ENCODE data around the gene LAMA2. TPM values are rescaled to one million over a fixed set of nuclear protein-coding genes. Genes with fewer than 3 reads are reported as not detected.

LAMA2 gene
- polyA plus RNA-seq, 1 donor, result 5.4 TPM

DNA sequence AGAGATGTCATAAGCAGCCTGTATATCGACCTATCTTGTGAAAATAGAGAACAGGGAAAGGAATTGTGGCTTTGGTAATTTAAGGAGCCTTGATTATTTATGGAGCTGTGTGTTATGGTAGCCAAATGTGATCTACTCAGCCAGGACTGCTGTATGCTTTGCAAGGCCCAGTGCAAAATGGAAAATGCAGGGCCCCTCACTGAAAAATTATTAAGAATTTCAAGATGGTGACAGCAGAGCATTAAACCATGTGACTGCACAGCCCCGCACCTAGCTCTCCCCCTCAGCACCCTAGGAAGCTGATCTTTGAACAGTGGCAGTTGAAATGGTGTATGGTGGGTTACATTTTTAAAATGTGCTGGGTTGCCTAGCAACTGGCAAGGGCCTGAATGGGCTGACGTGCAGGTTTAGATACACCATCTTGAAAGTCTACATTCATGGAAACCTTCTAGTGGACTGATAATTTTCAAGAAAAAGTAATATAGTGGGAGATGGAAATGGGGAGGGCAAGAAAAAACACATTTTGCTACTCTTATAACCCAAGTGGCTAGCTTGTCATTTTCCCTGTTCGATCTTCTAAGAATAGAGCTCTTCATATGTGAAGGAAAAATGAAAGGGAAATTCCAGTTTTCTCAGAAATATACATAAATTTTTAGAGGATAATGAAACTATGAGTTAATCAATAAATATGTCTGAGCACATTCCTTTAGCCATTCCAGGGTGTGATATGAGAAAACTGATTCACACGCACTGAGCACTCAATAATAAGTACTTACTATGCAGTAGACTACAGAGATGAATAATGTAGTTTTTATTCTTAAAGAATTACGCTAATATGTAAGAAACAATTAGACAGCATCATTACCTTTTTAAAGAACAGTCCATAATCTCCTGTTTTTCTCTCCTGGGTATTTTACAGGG is 619.1 kb downstream of the LAMA2 start:
- no peak for DNase-seq
- no peak overlapping the region for H3K4me3 ChIP-seq (ENCODE audit: low read length)
- 87% methylated on average over 3 of the region's 6 CpGs for WGBS (ENCODE audit: insufficient coverage, low lambda C conversion rate)

DNA sequence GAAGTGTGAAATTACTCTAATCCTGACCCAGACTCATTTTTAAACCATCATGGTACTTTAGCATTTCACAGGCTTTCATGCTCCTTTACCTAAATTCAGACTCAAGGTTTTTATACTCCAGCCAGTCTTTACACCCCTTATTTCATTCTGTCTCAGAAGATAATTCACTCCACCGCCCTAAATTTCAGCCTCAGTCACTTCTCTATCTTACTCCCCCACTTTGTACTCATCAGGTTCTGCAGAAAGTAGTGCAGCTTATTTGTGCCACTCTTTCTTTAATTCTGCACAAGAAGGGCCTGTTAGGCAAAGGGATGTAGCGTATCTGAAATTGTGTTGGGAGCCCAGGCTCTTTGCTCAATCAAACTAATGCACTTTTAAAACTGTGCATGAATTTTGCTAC is 621.5 kb downstream of the LAMA2 start:
- Histone ChIP-seq H3K4me1 (ENCODE audit: control insufficient read depth, insufficient read depth, low read length) (no peaks in the 10 kb centered on the region), H3K36me3 (ENCODE audit: control insufficient read depth, insufficient read depth, low read length) (no peaks in the 10 kb centered on the region), H3K4me3 (ENCODE audit: low read length) (no peak overlapping the region), H3K27ac (ENCODE audit: low read length) (no peak overlapping the region), H3K9me3 (ENCODE audit: control insufficient read depth, low read depth, low read length) (no peaks in the 10 kb centered on the region), H3K27me3 (ENCODE audit: control insufficient read depth, insufficient read depth, low read length) (no peaks in the 10 kb centered on the region)
- no peak for DNase-seq
- WGBS (ENCODE audit: insufficient coverage, low lambda C conversion rate), result 100% methylated on average over 1 of the region's 2 CpGs

More for the DNA sequence above, 619.1 kb downstream of the LAMA2 start:
- no peaks in the 10 kb centered on the region for H3K9me3 ChIP-seq (ENCODE audit: control insufficient read depth, low read depth, low read length)
- peaks cover 11% of the 10 kb centered on the region for H3K4me1 ChIP-seq (ENCODE audit: control insufficient read depth, insufficient read depth, low read length)
- H3K27ac ChIP-seq (ENCODE audit: low read length), result no peak overlapping the region
- no peaks in the 10 kb centered on the region for H3K36me3 ChIP-seq (ENCODE audit: control insufficient read depth, insufficient read depth, low read length)
- H3K27me3 ChIP-seq (ENCODE audit: control insufficient read depth, insufficient read depth, low read length), result no peaks in the 10 kb centered on the region

DNA sequence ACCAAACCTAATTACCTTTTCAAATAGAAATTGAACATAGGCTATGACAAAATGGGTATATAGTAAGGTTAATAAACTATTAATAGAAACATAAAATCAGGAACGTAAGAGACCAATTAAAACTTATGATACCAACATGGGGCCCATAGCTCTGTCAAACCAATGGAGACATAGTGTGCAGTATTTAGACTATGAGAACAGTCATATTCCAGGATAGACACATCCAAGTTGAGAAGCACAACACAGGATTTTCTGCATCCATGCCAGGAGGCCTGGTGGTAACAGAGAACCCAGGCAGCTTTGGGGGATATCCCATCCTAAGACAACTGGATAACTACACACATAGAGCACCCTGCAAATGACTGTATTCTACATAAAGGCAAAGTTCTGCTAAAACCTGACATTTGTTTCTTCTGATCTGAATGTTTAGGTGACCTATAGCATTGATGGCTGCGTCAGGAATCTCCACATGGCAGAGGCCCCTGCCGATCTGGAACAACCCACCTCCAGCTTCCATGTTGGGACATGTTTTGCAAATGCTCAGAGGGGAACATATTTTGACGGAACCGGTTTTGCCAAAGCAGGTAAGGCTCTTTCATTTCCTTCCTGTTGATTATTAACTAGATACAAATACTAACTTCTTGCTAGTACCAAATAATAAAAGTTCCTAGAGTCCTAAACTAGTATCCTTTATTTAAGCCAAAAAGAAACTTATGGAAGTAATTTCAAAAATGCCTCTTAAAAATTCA is 624.3 kb downstream of the LAMA2 start:
- no peak for DNase-seq
- H3K36me3 ChIP-seq (ENCODE audit: control insufficient read depth, insufficient read depth, low read length), result no peaks in the 10 kb centered on the region
- H3K9me3 ChIP-seq (ENCODE audit: control insufficient read depth, low read depth, low read length), result no peaks in the 10 kb centered on the region
- 100% methylated on average over 1 of the region's 5 CpGs for WGBS (ENCODE audit: insufficient coverage, low lambda C conversion rate)
- H3K4me1 ChIP-seq (ENCODE audit: control insufficient read depth, insufficient read depth, low read length), result no peaks in the 10 kb centered on the region
- no peak overlapping the region for H3K27ac ChIP-seq (ENCODE audit: low read length)
- H3K4me3 ChIP-seq (ENCODE audit: low read length), result no peak overlapping the region
- no peaks in the 10 kb centered on the region for H3K27me3 ChIP-seq (ENCODE audit: control insufficient read depth, insufficient read depth, low read length)

- no CpG with 5 or more reads among the region's 1 CpG for WGBS (ENCODE audit: insufficient coverage, low lambda C conversion rate)
- no peak for DNase-seq
Measured at GRCh38 chr6:129507846-129508245, 624.9 kb downstream of the LAMA2 start.

GRCh38 chr6:129508477-129509145 is 625.7 kb downstream of the LAMA2 start:
- Histone ChIP-seq H3K36me3 (ENCODE audit: control insufficient read depth, insufficient read depth, low read length) (no peaks in the 10 kb centered on the region), H3K4me1 (ENCODE audit: control insufficient read depth, insufficient read depth, low read length) (no peaks in the 10 kb centered on the region), H3K27ac (ENCODE audit: low read length) (no peak overlapping the region), H3K4me3 (ENCODE audit: low read length) (no peak overlapping the region), H3K9me3 (ENCODE audit: control insufficient read depth, low read depth, low read length) (no peaks in the 10 kb centered on the region), H3K27me3 (ENCODE audit: control insufficient read depth, insufficient read depth, low read length) (no peaks in the 10 kb centered on the region)
- no CpG with 5 or more reads among the region's 4 CpGs for WGBS (ENCODE audit: insufficient coverage, low lambda C conversion rate)
- no peak for DNase-seq

More at GRCh38 chr6:129507846-129508245, 624.9 kb downstream of the LAMA2 start:
- Histone ChIP-seq H3K9me3 (ENCODE audit: control insufficient read depth, low read depth, low read length) (no peaks in the 10 kb centered on the region), H3K4me3 (ENCODE audit: low read length) (no peak overlapping the region), H3K27ac (ENCODE audit: low read length) (no peak overlapping the region), H3K27me3 (ENCODE audit: control insufficient read depth, insufficient read depth, low read length) (no peaks in the 10 kb centered on the region), H3K4me1 (ENCODE audit: control insufficient read depth, insufficient read depth, low read length) (no peaks in the 10 kb centered on the region), H3K36me3 (ENCODE audit: control insufficient read depth, insufficient read depth, low read length) (no peaks in the 10 kb centered on the region)

GRCh38 chr6:129510950-129511349 is 628.0 kb downstream of the LAMA2 start:
- WGBS (ENCODE audit: insufficient coverage, low lambda C conversion rate), result 100% methylated on average over 1 of the region's 2 CpGs
- H3K27me3 ChIP-seq (ENCODE audit: control insufficient read depth, insufficient read depth, low read length), result no peaks in the 10 kb centered on the region
- H3K4me3 ChIP-seq (ENCODE audit: low read length), result no peak overlapping the region
- H3K36me3 ChIP-seq (ENCODE audit: control insufficient read depth, insufficient read depth, low read length), result no peaks in the 10 kb centered on the region
- H3K4me1 ChIP-seq (ENCODE audit: control insufficient read depth, insufficient read depth, low read length), result no peaks in the 10 kb centered on the region
- H3K9me3 ChIP-seq (ENCODE audit: control insufficient read depth, low read depth, low read length), result no peaks in the 10 kb centered on the region
- no peak for DNase-seq
- H3K27ac ChIP-seq (ENCODE audit: low read length), result no peak overlapping the region

DNA sequence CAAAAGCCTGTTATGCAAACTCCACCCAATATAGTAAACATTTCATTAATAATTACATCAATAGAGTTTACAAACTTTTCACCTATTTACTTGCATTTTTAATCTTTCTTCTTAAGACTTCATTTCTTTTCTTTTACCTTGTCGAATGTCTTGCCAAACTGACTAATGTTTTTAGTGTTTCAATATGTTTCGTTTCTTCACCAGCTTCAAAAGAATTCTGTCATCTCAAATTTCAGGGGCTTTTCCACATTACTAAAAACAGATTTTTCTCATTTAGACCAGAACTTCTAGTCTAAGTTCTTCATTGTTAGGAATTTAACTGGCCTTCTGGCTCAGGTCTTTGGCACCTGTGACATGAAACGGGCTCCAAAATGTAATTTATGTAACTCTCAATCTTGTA is 630.5 kb downstream of the LAMA2 start:
- Histone ChIP-seq H3K9me3 (ENCODE audit: control insufficient read depth, low read depth, low read length) (no peaks in the 10 kb centered on the region), H3K27ac (ENCODE audit: low read length) (no peak overlapping the region), H3K36me3 (ENCODE audit: control insufficient read depth, insufficient read depth, low read length) (no peaks in the 10 kb centered on the region), H3K4me3 (ENCODE audit: low read length) (no peak overlapping the region), H3K4me1 (ENCODE audit: control insufficient read depth, insufficient read depth, low read length) (no peaks in the 10 kb centered on the region), H3K27me3 (ENCODE audit: control insufficient read depth, insufficient read depth, low read length) (no peaks in the 10 kb centered on the region)
- WGBS (ENCODE audit: insufficient coverage, low lambda C conversion rate), result 91% methylated on average over 3 of the region's 3 CpGs
- no peak for DNase-seq

DNA sequence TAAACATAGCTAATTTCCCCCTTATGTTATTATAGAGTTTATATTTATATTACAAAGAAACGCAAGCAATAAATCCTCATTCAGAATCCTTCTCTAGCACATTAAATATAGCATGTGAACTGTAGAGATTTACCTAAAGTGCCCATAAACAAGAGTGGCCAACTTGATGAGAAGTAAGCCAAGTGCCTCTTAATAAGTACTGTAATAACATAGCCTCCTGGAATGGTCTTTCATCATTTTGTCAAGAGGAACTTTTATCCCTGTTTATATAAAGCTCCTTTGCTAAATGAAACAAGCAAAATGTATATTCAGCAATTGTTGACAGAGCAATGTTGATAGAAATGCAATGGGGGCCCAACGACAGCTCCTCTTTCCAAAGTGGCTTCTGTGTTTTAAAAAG is 632.1 kb downstream of the LAMA2 start:
- no peak for DNase-seq
- no CpG with 5 or more reads among the region's 2 CpGs for WGBS (ENCODE audit: insufficient coverage, low lambda C conversion rate)

GRCh38 chr6:129516005-129516404 is 633.1 kb downstream of the LAMA2 start:
- no peaks in the 10 kb centered on the region for H3K27me3 ChIP-seq (ENCODE audit: control insufficient read depth, insufficient read depth, low read length)
- H3K4me1 ChIP-seq (ENCODE audit: control insufficient read depth, insufficient read depth, low read length), result no peaks in the 10 kb centered on the region
- no peak overlapping the region for H3K4me3 ChIP-seq (ENCODE audit: low read length)
- H3K9me3 ChIP-seq (ENCODE audit: control insufficient read depth, low read depth, low read length), result no peaks in the 10 kb centered on the region
- H3K36me3 ChIP-seq (ENCODE audit: control insufficient read depth, insufficient read depth, low read length), result no peaks in the 10 kb centered on the region
- no peak for DNase-seq
- no peak overlapping the region for H3K27ac ChIP-seq (ENCODE audit: low read length)
- no CpG with 5 or more reads among the region's 3 CpGs for WGBS (ENCODE audit: insufficient coverage, low lambda C conversion rate)

More for the DNA sequence above, 632.1 kb downstream of the LAMA2 start:
- H3K27ac ChIP-seq (ENCODE audit: low read length), result no peak overlapping the region
- H3K4me1 ChIP-seq (ENCODE audit: control insufficient read depth, insufficient read depth, low read length), result no peaks in the 10 kb centered on the region
- no peaks in the 10 kb centered on the region for H3K27me3 ChIP-seq (ENCODE audit: control insufficient read depth, insufficient read depth, low read length)
- no peaks in the 10 kb centered on the region for H3K36me3 ChIP-seq (ENCODE audit: control insufficient read depth, insufficient read depth, low read length)
- H3K9me3 ChIP-seq (ENCODE audit: control insufficient read depth, low read depth, low read length), result no peaks in the 10 kb centered on the region
- H3K4me3 ChIP-seq (ENCODE audit: low read length), result no peak overlapping the region

GRCh38 chr6:129516787-129517186 is 633.8 kb downstream of the LAMA2 start:
- no peaks in the 10 kb centered on the region for H3K36me3 ChIP-seq (ENCODE audit: control insufficient read depth, insufficient read depth, low read length)
- DNase-seq, result no peak
- H3K9me3 ChIP-seq (ENCODE audit: control insufficient read depth, low read depth, low read length), result no peaks in the 10 kb centered on the region
- no CpG with 5 or more reads among the region's 1 CpG for WGBS (ENCODE audit: insufficient coverage, low lambda C conversion rate)
- H3K4me1 ChIP-seq (ENCODE audit: control insufficient read depth, insufficient read depth, low read length), result no peaks in the 10 kb centered on the region
- H3K27ac ChIP-seq (ENCODE audit: low read length), result no peak overlapping the region
- no peak overlapping the region for H3K4me3 ChIP-seq (ENCODE audit: low read length)
- no peaks in the 10 kb centered on the region for H3K27me3 ChIP-seq (ENCODE audit: control insufficient read depth, insufficient read depth, low read length)

All from large intestine (tissue), 3 donors.